Measurements from ENCODE around the gene SLAMF8.

GRCh38 chr1:159839116-159839849, 12.6 kb downstream of the SLAMF8 start:
- TF ChIP-seq, protein P1, sequence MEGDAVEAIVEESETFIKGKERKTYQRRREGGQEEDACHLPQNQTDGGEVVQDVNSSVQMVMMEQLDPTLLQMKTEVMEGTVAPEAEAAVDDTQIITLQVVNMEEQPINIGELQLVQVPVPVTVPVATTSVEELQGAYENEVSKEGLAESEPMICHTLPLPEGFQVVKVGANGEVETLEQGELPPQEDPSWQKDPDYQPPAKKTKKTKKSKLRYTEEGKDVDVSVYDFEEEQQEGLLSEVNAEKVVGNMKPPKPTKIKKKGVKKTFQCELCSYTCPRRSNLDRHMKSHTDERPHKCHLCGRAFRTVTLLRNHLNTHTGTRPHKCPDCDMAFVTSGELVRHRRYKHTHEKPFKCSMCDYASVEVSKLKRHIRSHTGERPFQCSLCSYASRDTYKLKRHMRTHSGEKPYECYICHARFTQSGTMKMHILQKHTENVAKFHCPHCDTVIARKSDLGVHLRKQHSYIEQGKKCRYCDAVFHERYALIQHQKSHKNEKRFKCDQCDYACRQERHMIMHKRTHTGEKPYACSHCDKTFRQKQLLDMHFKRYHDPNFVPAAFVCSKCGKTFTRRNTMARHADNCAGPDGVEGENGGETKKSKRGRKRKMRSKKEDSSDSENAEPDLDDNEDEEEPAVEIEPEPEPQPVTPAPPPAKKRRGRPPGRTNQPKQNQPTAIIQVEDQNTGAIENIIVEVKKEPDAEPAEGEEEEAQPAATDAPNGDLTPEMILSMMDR (conservative IDR thresholded peaks at IDR 0.05 in 1 of 2, IDR thresholded peaks at IDR 0.05 in 1 of 2; ENCODE audit: extremely low read depth in 1 of 2, insufficient read depth in 1 of 2, low read depth in 1 of 2, low read length in 2 of 2), result no peak
- no peak for TF ChIP-seq EZH2 (IDR thresholded peaks at IDR 0.05; ENCODE audit: borderline replicate concordance, low read length)

Data from mammary epithelial cell (primary cell).